Tibial artery (tissue), 4 donors: ENCODE results near the gene CDH2.

Experiments
- DNase-seq, 2 donors: peaks; one replicate each; pipeline ENCODE4 v3.0.0-alpha.2; 2019
- H3K27ac ChIP-seq, 2 donors: fragments of 200-600 bp; sonication (generic) in 1 of 2; 1 replicate in 1 of 2; 2 replicates in 1 of 2; pipeline ENCODE4 v1.5.1; 2018 to 2019; ENCODE audit warnings: mild to moderate bottlenecking in 1 of 2
- H3K27me3 ChIP-seq, 2 donors: fragments of 200-600 bp; sonication (generic) in 1 of 2; one replicate each; pipeline versions ENCODE4 v1.5.1 to v1.6.0; 2016 to 2019
- H3K36me3 ChIP-seq, 3 donors: fragments of 200-600 bp; sonication (generic) in 2 of 3; one replicate each; pipeline ENCODE4 v1.5.1; 2016 to 2019; ENCODE audit warnings: mild to moderate bottlenecking in 2 of 3
- H3K4me1 ChIP-seq, 4 donors: fragments of 200-600 bp; sonication (generic) in 2 of 4; 1 replicate in 3 of 4; 2 replicates in 1 of 4; pipeline ENCODE4 v1.5.1; 2016 to 2019
- H3K4me3 ChIP-seq, 2 donors: fragments of 200-600 bp; sonication (generic) in 1 of 2; 1 replicate in 1 of 2; 2 replicates in 1 of 2; pipeline ENCODE4 v1.5.1; 2018 to 2019; ENCODE audit warnings: mild to moderate bottlenecking in 2 of 2
- H3K9me3 ChIP-seq, 3 donors: fragments of 200-600 bp; sonication (generic) in 1 of 3; one replicate each; pipeline ENCODE4 v1.5.1; 2016 to 2019
- CTCF ChIP-seq, 2 experiments: fragments of 200-600 bp in 1 of 2; fragments of 450-650 bp in 1 of 2; IDR thresholded peaks; one replicate each; pipeline ENCODE4 v1.5.1; 2017 to 2019; ENCODE audit warnings: antibody characterized with exemption in 2 of 2, mild to moderate bottlenecking in 1 of 2, moderate library complexity in 1 of 2
- intact Hi-C: fragments of 100-400 bp; cut with DNase I; formaldehyde crosslinking; loops from one replicate; pipeline ENCODE4 v1.15.0; 2023; ENCODE audit warnings: low total_unique reads

CDH2 gene

GRCh38 chr18:28073658-28074057, 103.3 kb downstream of the CDH2 start:
- no peaks in the 10 kb centered on the region for H3K27me3 ChIP-seq
- intact Hi-C loops: no loop called here
- no peaks in the 10 kb centered on the region for H3K36me3 ChIP-seq
- no peaks in the 10 kb centered on the region for H3K4me1 ChIP-seq
- H3K27ac ChIP-seq: no peak overlapping the region
- TF ChIP-seq CTCF (IDR thresholded peaks at IDR 0.05): no peak
- DNase-seq: no peak
- H3K9me3 ChIP-seq: no peaks in the 10 kb centered on the region
- no peak overlapping the region for H3K4me3 ChIP-seq

GRCh38 chr18:28071199-28071598, 105.7 kb downstream of the CDH2 start:
- no peak for DNase-seq

GRCh38 chr18:28068207-28068606, 108.7 kb downstream of the CDH2 start:
- intact Hi-C loops: no loop called here
- H3K9me3 ChIP-seq: no peaks in the 10 kb centered on the region
- H3K4me3 ChIP-seq: no peak overlapping the region
- no peak for DNase-seq
- TF ChIP-seq CTCF (IDR thresholded peaks at IDR 0.05): no peak
- no peaks in the 10 kb centered on the region for H3K4me1 ChIP-seq
- H3K27ac ChIP-seq: no peak overlapping the region
- H3K36me3 ChIP-seq: no peaks in the 10 kb centered on the region
- no peaks in the 10 kb centered on the region for H3K27me3 ChIP-seq

More at GRCh38 chr18:28071199-28071598, 105.7 kb downstream of the CDH2 start:
- H3K27me3 ChIP-seq: no peaks in the 10 kb centered on the region
- no peaks in the 10 kb centered on the region for H3K9me3 ChIP-seq
- no peak for TF ChIP-seq CTCF (IDR thresholded peaks at IDR 0.05)
- H3K36me3 ChIP-seq: no peaks in the 10 kb centered on the region
- no peak overlapping the region for H3K27ac ChIP-seq
- intact Hi-C loops: no loop called here
- no peaks in the 10 kb centered on the region for H3K4me1 ChIP-seq
- no peak overlapping the region for H3K4me3 ChIP-seq

- intact Hi-C loops: no loop called here
- H3K27me3 ChIP-seq: no peaks in the 10 kb centered on the region
- H3K4me1 ChIP-seq: no peaks in the 10 kb centered on the region
- H3K9me3 ChIP-seq: no peaks in the 10 kb centered on the region
- H3K27ac ChIP-seq: no peak overlapping the region
- H3K36me3 ChIP-seq: no peaks in the 10 kb centered on the region
- no peak for DNase-seq
- no peak for TF ChIP-seq CTCF (IDR thresholded peaks at IDR 0.05)
- H3K4me3 ChIP-seq: no peak overlapping the region
Observed at GRCh38 chr18:28067346-28067745, 109.6 kb downstream of the CDH2 start.

- H3K36me3 ChIP-seq: no peaks in the 10 kb centered on the region
- TF ChIP-seq CTCF (IDR thresholded peaks at IDR 0.05): no peak
- H3K27ac ChIP-seq: no peak overlapping the region
- H3K27me3 ChIP-seq: no peaks in the 10 kb centered on the region
- DNase-seq: no peak
- H3K9me3 ChIP-seq: no peaks in the 10 kb centered on the region
- intact Hi-C loops: no loop called here
- H3K4me1 ChIP-seq: no peaks in the 10 kb centered on the region
- no peak overlapping the region for H3K4me3 ChIP-seq
Observed at GRCh38 chr18:28065793-28066186, 111.1 kb downstream of the CDH2 start.
